ENCODE results near the gene LINGO1.
A peak's percentile ranks its signal among the peaks of the same experiment; 100 is the strongest.

The LINGO1 gene

GRCh38 chr15:77632534-77633133 is at the start of gene LINGO1:
LINGO1 (minus strand) TSS chr15:77632912; CDS start chr15:77632315, 597 bp downstream.
- DNase-seq = peak; percentile 57

- DNase-seq = no peak
Measured at GRCh38 chr15:77681362-77681761, 48.6 kb upstream of the LINGO1 start.

DNA sequence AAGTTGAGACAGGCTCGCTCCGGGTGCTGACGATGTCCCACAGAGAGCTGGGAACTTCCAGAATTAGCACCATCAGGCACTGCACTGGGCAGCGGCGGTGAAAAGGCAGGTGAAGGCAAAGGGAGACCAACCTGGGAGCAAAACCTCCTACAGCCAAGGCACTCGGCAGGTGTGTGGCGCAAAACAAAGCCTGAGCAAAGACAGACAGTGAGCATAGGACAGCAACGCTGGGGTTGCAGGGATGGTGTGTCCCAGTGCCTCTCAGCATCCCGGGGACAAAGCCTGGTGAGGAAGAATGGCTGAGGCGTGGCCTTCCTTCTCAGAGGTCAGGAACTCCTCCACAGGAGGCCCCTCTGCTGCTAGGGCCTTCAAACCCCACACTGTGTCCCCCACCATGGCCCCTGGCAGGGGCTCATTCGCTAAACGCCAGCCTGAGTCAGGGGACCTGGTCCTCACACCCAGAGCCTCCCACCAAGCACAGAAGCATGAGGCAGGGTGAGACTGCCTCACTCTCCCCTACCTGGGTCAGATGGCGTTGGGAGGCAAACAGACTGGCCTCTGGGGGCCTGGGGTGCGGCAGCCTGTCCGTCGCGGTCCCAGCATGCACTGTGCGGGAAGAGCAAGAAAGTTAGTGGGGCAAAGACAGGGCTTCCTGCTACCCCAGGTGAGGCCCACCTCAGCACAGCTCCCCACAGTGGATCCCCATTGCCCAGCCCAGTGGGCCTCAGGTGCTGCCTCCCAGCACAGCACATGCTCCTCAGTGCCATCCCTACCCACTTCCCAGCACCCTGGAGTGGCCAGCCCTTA is 44.1 kb upstream of the LINGO1 start:
- DNase-seq = no peak

- DNase-seq = no peak
Measured at GRCh38 chr15:77675806-77676415, 43.2 kb upstream of the LINGO1 start.

DNA sequence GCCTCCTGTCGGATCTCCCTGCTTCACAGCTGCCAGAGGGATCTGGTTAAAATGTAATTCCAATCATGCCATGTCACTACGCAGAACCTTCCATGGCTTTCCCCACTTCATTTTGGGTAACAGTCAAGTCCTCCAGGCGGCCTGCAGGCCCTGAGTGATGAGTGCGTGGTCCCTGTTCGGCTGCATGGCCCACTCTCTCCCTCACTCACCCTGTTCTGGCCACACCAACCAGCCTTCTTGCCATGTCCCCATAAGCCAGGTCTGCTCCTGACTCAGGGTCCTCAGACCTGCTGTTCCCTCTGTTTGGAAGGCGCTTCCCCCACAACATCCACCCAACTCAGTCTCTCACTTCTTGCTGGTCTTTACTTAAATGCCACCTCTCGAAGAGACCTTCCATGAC is 41.6 kb upstream of the LINGO1 start:
- no peak for DNase-seq

DNA sequence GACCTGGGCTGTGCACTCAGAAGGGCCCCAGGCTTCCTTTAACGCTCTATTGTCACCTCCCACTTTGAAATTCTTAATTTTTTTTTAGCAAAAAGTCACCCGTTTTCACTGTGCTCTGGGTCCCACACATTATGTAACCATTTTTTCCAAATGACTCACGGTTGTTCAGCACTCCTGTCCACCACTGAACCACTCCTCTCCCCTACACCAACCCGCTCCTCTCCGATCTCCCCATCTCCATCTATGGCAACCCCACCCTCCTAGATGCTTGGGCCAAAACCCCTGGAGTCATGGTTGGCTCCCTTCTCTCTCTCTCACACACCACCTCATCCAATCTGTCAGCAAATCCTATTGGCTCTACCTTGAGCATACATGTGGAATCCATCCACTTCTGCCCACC is 41.2 kb upstream of the LINGO1 start:
- DNase-seq = no peak

DNA sequence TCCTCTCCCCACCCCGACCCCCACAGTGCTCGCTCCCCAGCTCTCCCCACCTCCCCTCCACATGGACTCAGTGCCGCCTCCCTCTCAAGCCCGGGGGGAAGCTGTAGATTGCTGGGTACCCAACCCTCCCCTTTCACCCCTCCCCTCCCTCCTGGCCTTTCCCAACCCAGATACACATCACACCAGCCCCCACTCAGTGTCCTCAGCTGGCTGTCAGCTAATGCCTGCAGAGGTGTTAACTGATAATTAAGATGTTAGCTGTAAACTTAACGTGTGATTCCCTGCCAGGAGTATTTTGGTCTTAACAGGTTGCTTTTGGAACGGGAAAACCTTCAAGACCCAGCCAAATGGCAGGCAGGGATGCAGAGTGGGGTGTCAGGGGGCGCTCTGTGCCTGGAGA is 39.4 kb upstream of the LINGO1 start:
- no peak for DNase-seq

DNA sequence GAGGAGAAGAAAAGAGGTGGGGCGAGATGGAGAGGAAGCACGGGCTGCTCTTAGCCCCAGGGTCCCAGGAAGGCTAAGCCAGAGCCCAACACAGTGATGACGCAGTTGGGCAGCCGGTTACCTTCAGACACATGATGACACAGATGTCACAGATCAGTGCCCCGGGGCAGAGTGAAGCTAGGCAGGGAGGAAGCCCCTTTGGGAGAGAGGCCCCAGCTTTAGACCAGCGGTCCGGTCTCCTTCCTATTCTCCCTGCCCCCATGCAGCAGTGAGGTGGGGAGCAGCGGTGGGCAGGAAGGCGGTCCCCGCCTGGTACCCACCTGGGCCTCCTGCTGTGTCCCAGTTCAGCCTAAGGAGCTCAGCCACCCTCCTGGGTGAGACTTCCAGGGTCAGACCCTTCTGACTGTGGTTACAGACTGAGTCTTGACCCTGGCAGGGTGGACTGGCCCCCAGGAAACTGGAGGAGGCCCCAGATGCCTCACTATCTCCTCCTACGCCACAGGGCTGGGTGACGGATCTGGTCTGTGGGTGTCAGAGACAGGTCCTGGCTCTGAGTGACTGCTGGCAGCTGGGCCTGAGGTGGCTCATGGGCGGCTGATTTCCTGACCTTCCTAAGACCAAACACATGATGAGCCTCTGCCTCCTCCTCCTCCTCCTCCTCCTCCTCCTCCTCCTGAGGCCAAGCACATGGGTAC is 38.8 kb upstream of the LINGO1 start:
- no peak for DNase-seq

GRCh38 chr15:77670558-77671361 is 38.0 kb upstream of the LINGO1 start:
- no peak for DNase-seq

- DNase-seq = no peak
Measured at GRCh38 chr15:77669896-77670295, 37.2 kb upstream of the LINGO1 start.

DNA sequence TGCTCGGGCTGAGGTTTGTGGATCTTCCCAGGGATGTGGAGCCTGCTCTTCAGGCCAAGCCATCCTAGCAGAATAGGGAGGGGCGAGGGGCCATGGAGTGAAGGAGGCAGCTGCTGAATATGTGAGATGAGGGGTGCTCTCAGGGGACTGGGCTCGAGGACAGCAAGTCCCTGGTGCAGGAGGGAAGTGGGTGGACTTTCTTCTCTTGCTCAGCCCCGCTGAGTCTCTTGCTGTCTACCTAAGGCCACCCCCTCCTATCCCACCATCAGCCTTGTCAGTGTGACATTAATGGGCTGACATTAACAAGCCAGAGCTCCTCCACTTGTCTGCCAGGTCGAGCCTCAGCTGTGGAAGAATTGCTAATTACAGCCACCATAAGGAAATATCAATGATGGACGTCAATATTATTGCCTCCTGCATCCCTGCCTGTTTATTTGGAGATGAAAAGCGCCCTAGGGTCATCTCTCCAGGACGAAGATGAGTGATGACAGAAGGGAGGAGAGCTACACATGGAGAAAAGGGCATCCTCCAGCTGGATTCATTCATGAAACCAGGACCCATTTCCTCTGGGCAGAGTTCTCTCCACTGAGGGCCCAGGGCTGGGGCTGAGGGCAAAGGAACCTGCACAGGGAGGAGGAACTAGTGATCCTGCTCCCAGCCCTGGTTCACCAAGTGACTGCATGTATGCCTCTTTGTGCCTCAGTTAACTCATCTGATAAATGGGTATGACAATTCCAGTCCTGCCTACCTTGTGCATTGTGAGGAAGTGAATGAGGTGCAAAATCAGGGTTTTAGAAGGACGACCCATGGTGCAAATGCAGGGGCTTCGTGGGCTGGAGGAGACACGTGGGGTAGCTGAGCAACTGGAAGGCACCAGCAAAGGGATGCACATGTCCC is 34.9 kb upstream of the LINGO1 start:
- no peak for DNase-seq

GRCh38 chr15:77666296-77666660 is 33.6 kb upstream of the LINGO1 start:
- DNase-seq = no peak

- no peak for DNase-seq
Measured at GRCh38 chr15:77665530-77666295, 33.0 kb upstream of the LINGO1 start.

GRCh38 chr15:77664428-77664827 is 31.7 kb upstream of the LINGO1 start:
- DNase-seq = no peak

DNA sequence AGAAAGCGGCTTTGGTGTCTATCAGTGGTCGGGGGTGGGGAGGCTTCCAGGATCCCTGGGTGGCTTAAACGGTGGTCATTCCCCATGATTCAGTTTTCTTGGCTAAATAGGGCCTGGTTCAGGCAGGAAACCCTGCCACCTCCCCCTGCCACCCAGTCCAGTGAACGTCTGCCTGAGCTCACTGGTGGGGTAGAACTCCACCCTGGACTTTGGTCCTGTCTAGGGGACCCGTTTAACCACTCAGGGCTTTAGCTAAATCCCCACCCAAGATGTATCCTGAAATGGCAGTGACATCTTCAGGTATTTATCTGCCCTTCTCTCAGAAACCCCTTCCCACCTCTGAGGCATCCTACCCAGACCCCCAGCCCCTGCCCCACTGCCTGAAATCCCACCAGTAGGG is 30.5 kb upstream of the LINGO1 start:
- DNase-seq = no peak

DNA sequence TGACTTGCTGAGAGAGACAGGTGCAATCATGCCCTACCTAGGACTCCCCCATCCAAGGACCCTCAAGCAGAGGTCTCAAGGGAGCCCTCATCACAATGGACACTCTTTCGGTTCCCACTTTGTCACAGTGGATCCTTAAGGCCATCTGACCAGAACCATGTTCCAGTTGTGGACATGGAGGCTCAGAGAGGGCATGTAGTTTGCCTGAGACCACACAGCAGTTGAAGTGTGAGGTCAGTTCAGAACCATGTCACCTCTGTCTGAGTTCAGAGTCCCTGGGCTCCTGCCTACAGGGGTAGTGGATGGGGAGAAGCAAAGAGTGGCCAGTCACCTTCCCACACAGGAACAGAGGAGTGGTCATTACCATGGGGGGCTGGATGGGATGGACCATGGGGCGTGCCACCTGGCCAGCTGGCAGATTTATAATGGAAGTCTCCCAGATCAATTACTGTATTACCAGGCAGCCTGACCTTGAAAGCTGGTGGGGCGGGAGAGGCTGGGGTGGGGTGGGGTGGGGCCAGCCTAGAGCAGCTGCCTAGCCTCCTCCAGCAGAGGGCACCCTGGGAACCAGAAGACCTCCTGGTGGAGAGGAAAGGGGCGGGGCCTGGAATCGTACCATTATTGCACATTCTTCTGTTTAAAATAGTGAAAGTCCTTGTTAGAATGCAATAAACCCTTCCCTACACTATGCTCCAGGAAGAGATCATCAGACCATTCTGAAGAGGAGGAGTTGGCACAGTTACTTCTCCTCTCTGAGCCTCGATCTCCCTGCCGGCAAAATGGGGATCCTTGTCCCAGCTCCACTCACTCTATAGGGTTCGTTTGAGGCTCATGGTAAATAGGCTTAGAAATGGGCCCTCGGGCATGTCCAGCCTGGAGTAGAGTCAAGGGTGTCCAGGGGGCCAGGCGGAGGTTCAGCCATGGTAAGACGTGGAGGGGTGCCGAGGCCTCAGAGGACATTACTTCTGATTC is 26.9 kb upstream of the LINGO1 start:
- peak; percentile 48 for DNase-seq

GRCh38 chr15:77658304-77658703 is 25.6 kb upstream of the LINGO1 start:
- no peak for DNase-seq

DNA sequence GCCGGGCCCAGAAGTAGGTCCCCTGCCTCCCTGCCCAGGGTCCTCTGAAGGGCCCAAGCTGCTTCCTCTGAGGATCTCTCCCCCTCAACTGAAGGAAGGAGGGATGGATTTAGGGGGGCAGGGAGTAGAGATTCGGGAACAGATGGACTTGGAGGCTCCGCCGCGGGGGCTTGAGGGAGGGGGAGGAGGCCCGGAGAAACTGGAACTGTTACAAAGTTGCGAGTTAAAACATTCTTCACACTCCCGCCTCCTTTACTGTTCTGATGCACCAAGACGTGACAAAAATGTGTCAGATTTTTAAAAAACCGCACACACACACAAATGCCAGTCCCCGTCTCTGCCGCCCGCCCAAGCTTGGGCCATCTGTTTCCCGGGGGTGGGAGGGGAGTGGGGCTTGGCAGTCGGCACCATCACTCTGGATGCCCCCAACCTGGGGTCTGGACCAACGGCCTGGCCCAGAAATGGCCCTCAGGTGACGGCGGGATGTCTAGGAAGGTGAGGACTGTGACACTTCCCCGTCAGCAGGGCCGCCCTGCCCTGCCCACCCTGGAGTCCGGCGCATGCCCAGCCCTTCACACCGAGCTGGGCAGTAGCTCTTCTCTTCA is 25.0 kb upstream of the LINGO1 start:
- no peak for DNase-seq

GRCh38 chr15:77656294-77656693 is 23.6 kb upstream of the LINGO1 start:
- DNase-seq = no peak

All from NCI-H2171 (cell line).